HG03064 (cell line): ENCODE results near the gene PDZD2.
A peak's percentile ranks its signal among the peaks of the same experiment; 100 is the strongest.

Experiments used
- ATAC-seq: cut with Tn5 transposase; IDR thresholded peaks from one replicate; pipeline ENCODE4 v1.9.1; 2021; ENCODE audit warnings: low read depth; ENCODE audit not compliant: unreplicated experiment

PDZD2 gene

GRCh38 chr5:32088214-32088613 lies 449.3 kb downstream of the PDZD2 start:
- no peak for ATAC-seq

- ATAC-seq, result no peak
Observed at GRCh38 chr5:32089146-32090000, 450.4 kb downstream of the PDZD2 start.

GRCh38 chr5:32090026-32090754 lies 451.3 kb downstream of the PDZD2 start:
- no peak for ATAC-seq

GRCh38 chr5:32090755-32091128 lies 451.8 kb downstream of the PDZD2 start:
- no peak for ATAC-seq

GRCh38 chr5:32092938-32093812 lies 454.2 kb downstream of the PDZD2 start:
- ATAC-seq, result peak; percentile 93

GRCh38 chr5:32094691-32095090 lies 455.8 kb downstream of the PDZD2 start:
- no peak for ATAC-seq

GRCh38 chr5:32095261-32095671 lies 456.3 kb downstream of the PDZD2 start:
- ATAC-seq, result no peak

- ATAC-seq, result no peak
Observed at GRCh38 chr5:32096891-32097595, 458.1 kb downstream of the PDZD2 start.

- ATAC-seq, result no peak
Observed at GRCh38 chr5:32098291-32098690, 459.4 kb downstream of the PDZD2 start.

- no peak for ATAC-seq
Observed at GRCh38 chr5:32098890-32099310, 460.0 kb downstream of the PDZD2 start.

- no peak for ATAC-seq
Observed at GRCh38 chr5:32099486-32100035, 460.6 kb downstream of the PDZD2 start.

GRCh38 chr5:32100230-32100629 lies 461.3 kb downstream of the PDZD2 start:
- ATAC-seq, result no peak

GRCh38 chr5:32100691-32101302 lies 461.9 kb downstream of the PDZD2 start:
- no peak for ATAC-seq

GRCh38 chr5:32102254-32102986 lies 463.5 kb downstream of the PDZD2 start:
- no peak for ATAC-seq

GRCh38 chr5:32103521-32103920 lies 464.6 kb downstream of the PDZD2 start:
- no peak for ATAC-seq

GRCh38 chr5:32107291-32107690 lies 468.4 kb downstream of the PDZD2 start:
- no peak for ATAC-seq

- no peak for ATAC-seq
Observed at GRCh38 chr5:32108167-32108566, 469.2 kb downstream of the PDZD2 start.

- no peak for ATAC-seq
Observed at GRCh38 chr5:32109236-32109635, 470.3 kb downstream of the PDZD2 start.
